ENCODE data around the gene LY6G5C. TPM values are rescaled to one million over a fixed set of nuclear protein-coding genes. Genes with fewer than 3 reads are reported as not detected.
"Not testable (repeated sequence)": the region's sequence is repeated elsewhere in the genome, so short reads cannot be mapped to it uniquely, and the experiment has no call there.

LY6G5C gene
- total and polyA plus RNA-seq, 7 donors: 0.75 to 3.2 (median 2.1) TPM

DNA sequence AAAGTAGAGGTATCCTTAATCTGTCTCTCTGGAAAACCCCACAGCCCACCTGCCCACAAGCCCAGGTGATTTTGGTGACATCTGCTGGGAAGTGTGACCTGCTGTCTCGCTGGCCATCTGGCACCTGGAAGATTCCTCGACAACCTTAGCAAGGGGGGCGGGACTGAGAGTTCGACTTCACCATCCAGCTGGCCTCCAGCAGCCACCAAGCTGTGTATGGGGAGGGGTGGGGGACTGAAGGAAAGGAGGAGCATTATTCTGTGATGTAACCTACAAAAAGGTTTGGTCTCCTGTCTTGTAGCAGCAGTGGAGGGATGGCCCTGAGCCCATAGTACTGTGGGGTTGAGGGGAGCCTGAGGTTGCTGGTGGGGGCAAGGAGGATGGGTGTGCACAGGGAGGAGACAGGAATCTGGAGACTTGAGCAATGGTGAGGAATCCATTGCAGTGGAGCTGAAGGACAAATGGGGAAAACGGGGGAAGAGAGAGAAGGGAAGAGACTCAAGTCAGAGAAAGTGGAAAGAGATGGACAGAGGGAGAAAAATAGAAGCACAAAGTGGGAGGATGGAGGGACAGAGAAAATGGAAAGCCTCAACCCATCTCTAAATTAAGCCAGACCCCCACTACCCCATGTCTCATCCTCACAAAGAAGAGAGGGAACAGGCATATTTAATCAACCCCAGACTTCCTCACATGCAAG, 29.8 kb upstream of the LY6G5C start:
- H3K36me3 ChIP-seq (ENCODE audit: insufficient read depth in 1 of 2, low read depth in 1 of 2): no peaks in the 10 kb centered on the region
- WGBS, 3 donors: 49 to 61% (median 57%) methylated on average over 5 of the region's 5 CpGs
- intact Hi-C loops (cut with DNase I): no loop called here
- no peak overlapping the region for H3K4me3 ChIP-seq
- TF ChIP-seq, protein P1, sequence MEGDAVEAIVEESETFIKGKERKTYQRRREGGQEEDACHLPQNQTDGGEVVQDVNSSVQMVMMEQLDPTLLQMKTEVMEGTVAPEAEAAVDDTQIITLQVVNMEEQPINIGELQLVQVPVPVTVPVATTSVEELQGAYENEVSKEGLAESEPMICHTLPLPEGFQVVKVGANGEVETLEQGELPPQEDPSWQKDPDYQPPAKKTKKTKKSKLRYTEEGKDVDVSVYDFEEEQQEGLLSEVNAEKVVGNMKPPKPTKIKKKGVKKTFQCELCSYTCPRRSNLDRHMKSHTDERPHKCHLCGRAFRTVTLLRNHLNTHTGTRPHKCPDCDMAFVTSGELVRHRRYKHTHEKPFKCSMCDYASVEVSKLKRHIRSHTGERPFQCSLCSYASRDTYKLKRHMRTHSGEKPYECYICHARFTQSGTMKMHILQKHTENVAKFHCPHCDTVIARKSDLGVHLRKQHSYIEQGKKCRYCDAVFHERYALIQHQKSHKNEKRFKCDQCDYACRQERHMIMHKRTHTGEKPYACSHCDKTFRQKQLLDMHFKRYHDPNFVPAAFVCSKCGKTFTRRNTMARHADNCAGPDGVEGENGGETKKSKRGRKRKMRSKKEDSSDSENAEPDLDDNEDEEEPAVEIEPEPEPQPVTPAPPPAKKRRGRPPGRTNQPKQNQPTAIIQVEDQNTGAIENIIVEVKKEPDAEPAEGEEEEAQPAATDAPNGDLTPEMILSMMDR (IDR thresholded peaks at IDR 0.05): no peak
- no peak for ATAC-seq
- H3K27ac ChIP-seq: no peak overlapping the region
- no peaks in the 10 kb centered on the region for H3K27me3 ChIP-seq (ENCODE audit: insufficient read depth in 3 of 3, low read length in 2 of 3)
- H3K9me3 ChIP-seq: no peaks in the 10 kb centered on the region
- no peaks in the 10 kb centered on the region for H3K4me1 ChIP-seq
- DNase-seq: no peak

DNA sequence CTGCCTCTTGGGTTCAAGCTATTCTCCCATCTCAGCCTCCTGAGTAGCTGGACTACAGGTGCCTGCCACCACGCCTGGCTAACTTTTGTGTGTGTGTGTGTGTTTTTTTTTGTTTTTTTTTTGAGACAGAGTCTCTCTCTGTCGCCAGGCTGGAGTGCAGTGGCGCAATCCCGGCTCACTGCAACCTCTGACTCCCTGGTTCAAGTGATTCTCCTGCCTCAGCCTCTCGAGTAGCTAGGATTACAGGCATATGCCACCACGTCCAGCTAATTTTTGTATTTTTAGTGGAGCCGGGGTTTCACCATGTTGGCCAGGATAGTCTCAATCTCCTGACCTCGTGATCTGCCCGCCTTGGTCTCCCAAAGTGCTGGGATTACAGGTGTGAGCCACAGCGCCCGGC, 28.3 kb upstream of the LY6G5C start:
- H3K9me3 ChIP-seq; ATAC-seq; H3K4me3 ChIP-seq; H3K27me3 ChIP-seq (ENCODE audit: insufficient read depth in 3 of 3, low read length in 2 of 3); DNase-seq; H3K36me3 ChIP-seq (ENCODE audit: insufficient read depth in 1 of 2, low read depth in 1 of 2); H3K4me1 ChIP-seq; intact Hi-C loops (cut with DNase I); H3K27ac ChIP-seq: not testable (repeated sequence)
- 91 to 94% (median 91%) methylated on average over 11 of the region's 11 CpGs for WGBS, 3 donors

DNA sequence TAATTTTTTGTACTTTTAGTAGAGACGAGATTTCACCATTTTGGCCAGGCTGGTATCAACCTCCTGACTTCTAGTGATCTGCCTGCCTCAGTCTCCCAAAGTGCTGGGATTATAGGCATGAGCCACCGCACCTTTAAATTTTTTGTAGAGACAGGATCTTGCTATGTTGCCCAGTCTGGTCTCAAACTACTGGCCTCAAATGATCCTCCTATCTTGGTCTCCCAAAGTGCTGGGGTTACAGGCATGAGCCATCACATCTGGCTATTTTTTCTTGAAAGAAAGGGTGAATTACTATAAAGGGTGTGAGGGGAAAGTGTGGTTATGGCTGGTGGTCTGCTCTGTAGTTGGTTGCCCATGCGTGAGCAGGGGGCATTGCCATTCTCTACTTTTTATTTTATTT, 27.4 kb upstream of the LY6G5C start:
- TF ChIP-seq, protein P1 (IDR thresholded peaks at IDR 0.05): no peak
- H3K27me3 ChIP-seq (ENCODE audit: insufficient read depth in 3 of 3, low read length in 2 of 3): no peaks in the 10 kb centered on the region
- WGBS, 3 donors: 91 to 97% (median 95%) methylated on average over 3 of the region's 3 CpGs

DNA sequence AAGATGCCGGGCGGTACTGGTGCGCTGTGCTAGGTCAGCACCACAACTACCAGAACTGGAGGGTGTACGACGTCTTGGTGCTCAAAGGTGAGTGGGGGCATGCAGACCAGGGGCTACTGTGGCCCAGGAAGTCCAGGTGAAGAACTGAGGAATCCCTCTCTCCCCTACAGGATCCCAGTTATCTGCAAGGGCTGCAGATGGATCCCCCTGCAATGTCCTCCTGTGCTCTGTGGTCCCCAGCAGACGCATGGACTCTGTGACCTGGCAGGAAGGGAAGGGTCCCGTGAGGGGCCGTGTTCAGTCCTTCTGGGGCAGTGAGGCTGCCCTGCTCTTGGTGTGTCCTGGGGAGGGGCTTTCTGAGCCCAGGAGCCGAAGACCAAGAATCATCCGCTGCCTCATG, 26.8 kb upstream of the LY6G5C start:
- Histone ChIP-seq H3K4me3 (no peak overlapping the region), H3K4me1 (peaks cover 5% of the 10 kb centered on the region), H3K27me3 (ENCODE audit: insufficient read depth in 3 of 3, low read length in 2 of 3) (no peaks in the 10 kb centered on the region), H3K36me3 (ENCODE audit: insufficient read depth in 1 of 2, low read depth in 1 of 2) (no peaks in the 10 kb centered on the region), H3K9me3 (no peaks in the 10 kb centered on the region), H3K27ac (no peak overlapping the region)
- DNase-seq: no peak
- 82 to 89% (median 88%) methylated on average over 10 of the region's 10 CpGs for WGBS, 3 donors
- ATAC-seq: no peak
- intact Hi-C loops (cut with DNase I): no loop called here
- TF ChIP-seq, protein P1 (IDR thresholded peaks at IDR 0.05): no peak

More for the DNA sequence above, 27.4 kb upstream of the LY6G5C start:
- Histone ChIP-seq H3K4me1 (peaks cover 5% of the 10 kb centered on the region), H3K9me3 (no peaks in the 10 kb centered on the region), H3K27ac (no peak overlapping the region), H3K36me3 (ENCODE audit: insufficient read depth in 1 of 2, low read depth in 1 of 2) (no peaks in the 10 kb centered on the region), H3K4me3 (no peak overlapping the region)
- intact Hi-C loops (cut with DNase I): no loop called here
- ATAC-seq (no peak), DNase-seq (no peak)

DNA sequence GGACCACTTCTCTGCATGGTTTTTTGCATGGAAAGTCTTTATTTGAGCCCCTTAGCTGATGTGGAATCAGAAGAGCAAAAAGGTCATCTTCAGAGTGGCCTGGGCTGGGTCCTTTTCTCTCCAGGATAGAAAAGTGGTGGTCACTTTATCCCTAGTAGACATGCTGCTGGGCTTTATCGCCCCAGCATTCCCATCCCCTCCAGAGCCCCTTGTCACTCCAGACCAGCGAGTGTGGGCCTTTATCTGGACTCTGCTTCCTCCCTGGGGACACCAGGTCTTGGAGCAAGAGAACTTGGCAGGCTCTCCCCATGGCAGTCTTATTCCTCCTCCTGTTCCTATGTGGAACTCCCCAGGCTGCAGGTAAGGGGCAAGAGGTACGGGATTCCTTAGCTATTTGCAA, 25.7 kb upstream of the LY6G5C start, which contains the start of gene LY6G6F:
TSS of gene LY6G6F (plus strand) at position 268 of the 400 bp plus-strand sequence. CDS start at position 309, 41 bp downstream.
- Histone ChIP-seq H3K36me3 (ENCODE audit: insufficient read depth in 1 of 2, low read depth in 1 of 2) (no peaks in the 10 kb centered on the region), H3K9me3 (no peaks in the 10 kb centered on the region), H3K27me3 (ENCODE audit: insufficient read depth in 3 of 3, low read length in 2 of 3) (no peaks in the 10 kb centered on the region), H3K4me1 (peaks cover 12% of the 10 kb centered on the region), H3K27ac (no peak within 1 kb of the TSS), H3K4me3 (no peak within 1 kb of the TSS)
- intact Hi-C loops (cut with DNase I): no loop called here
- WGBS, 3 donors: 32 to 57% (median 46%) methylated on average over 3 of the region's 3 CpGs
- no peak for DNase-seq
- ATAC-seq: no peak
- TF ChIP-seq, protein P1 (IDR thresholded peaks at IDR 0.05): no peak

Measured in psoas muscle (tissue), 8 donors.